Regular cardiac myocyte (primary cell): ENCODE data around the gene TSACC. TPM values are rescaled to one million over a fixed set of nuclear protein-coding genes. Genes with fewer than 3 reads are reported as not detected.

Experiments
- total RNA-seq: library from RNA; depleted of rRNA; stranded (reverse); fragments of >200 nt; gene quantifications from 2 replicates; pipeline ENCODE4 v1.2.3, GENCODE V29; 2014

TSACC gene
- 0.28 TPM in 1 of 2 replicates, not detected in the other for total RNA-seq

DNA sequence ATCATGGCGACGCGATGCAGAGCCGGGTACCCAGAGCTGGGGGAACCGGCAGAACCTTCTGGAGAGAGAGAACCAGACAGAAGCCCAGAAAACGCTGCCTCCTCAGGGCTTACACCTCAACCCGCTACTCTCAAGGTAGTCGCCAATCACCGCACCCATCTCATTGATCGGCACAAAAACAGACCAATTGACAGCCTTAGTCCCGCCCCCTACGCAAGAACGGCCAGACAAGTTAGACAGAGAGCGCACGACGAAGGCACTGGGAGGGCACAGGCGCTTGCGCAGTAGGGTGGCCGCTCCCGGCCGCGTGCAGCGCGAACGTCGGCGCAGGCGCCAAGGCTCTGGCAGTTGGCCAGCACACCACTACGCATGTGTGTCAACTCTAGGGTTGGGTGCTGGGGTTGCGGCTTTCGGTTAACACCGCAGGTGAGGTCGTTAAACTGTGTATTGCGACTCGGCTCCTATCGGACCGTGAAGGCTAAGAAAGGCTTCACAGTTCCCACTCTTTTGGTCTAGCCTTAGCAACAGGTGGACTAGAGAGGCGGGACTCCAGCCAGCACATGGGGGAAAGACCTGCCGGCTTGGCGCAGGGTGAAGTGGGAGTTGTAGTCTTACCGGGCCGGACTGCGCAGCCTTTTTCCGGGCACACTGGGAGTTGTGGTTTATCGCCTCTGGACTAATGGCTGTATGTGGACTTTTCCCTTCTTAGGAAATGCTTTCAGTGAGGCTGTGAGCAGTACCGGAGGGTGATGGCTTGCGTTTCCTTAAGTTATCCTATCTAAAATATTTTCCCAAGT lies at the start of gene TSACC, which contains the start of gene CCT3:
Gene TSACC (plus strand): TSS at position 347 of the 797 bp plus-strand sequence. CDS start 1,232 bp downstream, outside the sequence.
Gene CCT3 (minus strand): TSS at position 113 of the 797 bp plus-strand sequence. CDS start 108 bp downstream, at position 5.

DNA sequence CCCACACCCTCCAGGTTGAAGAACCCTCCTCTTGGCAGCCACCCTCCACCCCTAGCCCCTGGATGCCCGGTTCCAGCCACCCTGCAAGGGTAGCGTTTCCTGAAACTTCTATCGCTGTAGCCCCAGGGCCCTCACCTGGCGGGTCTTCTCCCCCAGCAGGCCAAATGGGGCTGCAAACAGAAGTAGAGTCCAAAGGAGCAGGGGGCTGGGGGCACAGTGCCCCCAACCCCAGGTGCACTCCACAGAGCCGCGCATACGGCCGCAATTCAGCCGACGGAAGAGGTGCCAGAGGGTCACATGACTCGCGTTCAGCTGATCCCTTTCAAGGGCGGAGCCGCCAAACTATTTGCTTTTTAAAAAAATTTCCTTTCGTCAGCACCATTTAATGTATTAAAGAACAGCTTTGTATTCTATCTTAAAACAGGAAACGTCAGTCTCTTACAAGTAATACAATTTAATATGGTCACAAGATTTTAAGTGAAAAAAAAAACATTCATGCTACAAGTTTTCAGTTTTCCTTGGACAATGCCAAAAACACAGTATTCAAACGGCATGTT lies 42.9 kb upstream of the TSACC start, which contains the start of gene GLMP:
Gene GLMP (minus strand): TSS at position 289 of the 557 bp plus-strand sequence. CDS start 34 bp downstream, at position 255.

DNA sequence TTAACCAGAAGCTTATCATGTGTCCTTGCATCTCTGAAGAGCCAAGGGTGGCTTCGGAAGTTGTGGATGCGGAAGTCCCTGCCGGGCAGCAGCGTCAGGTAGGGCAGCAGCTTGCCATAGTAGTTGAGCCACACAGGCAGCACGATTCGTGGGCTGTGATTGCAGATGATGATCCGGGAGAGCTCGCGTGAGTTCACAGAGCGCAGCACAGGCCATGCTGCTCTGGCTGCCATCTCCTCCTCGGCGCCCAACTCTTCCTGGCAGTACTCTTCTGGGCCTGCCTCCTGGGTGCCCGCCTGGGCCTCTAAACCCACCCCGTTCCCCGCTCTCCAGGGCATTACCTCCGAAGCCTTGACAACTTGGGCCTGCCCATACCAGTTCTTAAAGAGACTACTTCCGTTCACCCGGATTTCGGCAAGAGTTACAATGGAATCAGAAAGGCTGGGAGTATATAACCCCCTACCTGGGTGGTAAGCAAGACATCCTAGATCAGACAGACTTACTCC lies 39.4 kb upstream of the TSACC start, which contains the start of gene VHLL:
Gene VHLL (minus strand): TSS at position 456 of the 506 bp plus-strand sequence. CDS start 118 bp downstream, at position 338.

DNA sequence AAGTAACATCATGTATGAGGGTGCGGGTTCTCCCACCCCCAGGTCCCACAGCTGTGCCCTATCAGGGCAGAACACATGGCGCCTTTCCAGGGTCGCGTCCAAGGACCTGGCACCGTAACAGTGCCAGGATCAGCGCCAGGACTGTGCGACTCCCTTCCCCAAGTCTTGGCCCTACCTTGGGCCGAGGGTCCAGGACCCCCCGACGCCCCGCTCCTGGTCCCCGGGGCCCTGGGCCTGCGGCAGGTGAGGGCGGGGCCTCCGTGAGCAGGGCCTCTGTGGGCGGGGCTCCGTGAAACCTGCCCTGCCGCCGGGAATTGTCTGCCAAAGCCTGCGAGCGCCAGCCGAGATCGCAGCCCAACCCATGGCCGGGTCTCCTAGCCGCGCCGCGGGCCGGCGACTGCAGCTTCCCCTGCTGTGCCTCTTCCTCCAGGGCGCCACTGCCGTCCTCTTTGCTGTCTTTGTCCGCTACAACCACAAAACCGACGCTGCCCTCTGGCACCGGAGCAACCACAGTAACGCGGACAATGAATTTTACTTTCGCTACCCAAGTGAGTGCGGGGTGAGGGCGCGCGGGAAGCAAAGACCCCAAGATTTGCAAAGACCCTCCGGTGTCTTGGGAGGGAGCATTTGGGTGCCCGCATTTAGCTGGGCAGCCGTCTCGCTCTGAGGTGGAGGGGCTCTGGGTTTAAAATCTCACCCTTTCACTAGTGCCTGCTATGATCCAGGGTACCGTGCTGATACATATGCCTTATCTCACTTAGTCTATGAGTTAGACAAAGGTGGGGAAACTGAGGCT lies 30.8 kb downstream of the TSACC start, which contains the start of gene RHBG:
Gene RHBG (plus strand): TSS at position 323 of the 796 bp plus-strand sequence. CDS start 39 bp downstream, at position 362.

Other genes with a start within 250 kb of the TSACC start
- 515 and 1,414 TPM in 2 replicates for gene LMNA, start 223.8 kb upstream of the TSACC start, total RNA-seq
- 0.19 and 1.7 TPM in 2 replicates for gene SEMA4A, start 184.9 kb upstream of the TSACC start, total RNA-seq
- gene SLC25A44, start 144.4 kb upstream of the TSACC start, total RNA-seq, result 4.8 and 10.5 TPM in 2 replicates
- 17.8 and 35.7 TPM in 2 replicates for gene PMF1, start 125.5 kb upstream of the TSACC start, total RNA-seq
- under 0.01 and 0.85 TPM in 2 replicates for gene BGLAP, start 96.3 kb upstream of the TSACC start, total RNA-seq
- gene PAQR6, start 90.5 kb upstream of the TSACC start, total RNA-seq, result 0.19 and 0.28 TPM in 2 replicates
- 47.6 and 48.1 TPM in 2 replicates for gene SMG5, start 55.7 kb upstream of the TSACC start, total RNA-seq
- gene TMEM79, start 54.2 kb upstream of the TSACC start, total RNA-seq, result 1.3 and 1.4 TPM in 2 replicates
- gene GLMP, start 42.8 kb upstream of the TSACC start, total RNA-seq, result 30.3 and 79.2 TPM in 2 replicates
- gene VHLL, start 39.2 kb upstream of the TSACC start, total RNA-seq, result 0.96 TPM in 1 of 2 replicates, not detected in the other
- 510 and 886 TPM in 2 replicates for gene CCT3, start 234 bp upstream of the TSACC start, total RNA-seq
- not detected in 2 replicates for gene RHBG, start 30.7 kb downstream of the TSACC start, total RNA-seq
- gene MEF2D, start 162.2 kb downstream of the TSACC start, total RNA-seq, result 3.1 and 4.5 TPM in 2 replicates
- gene IQGAP3, start 234.0 kb downstream of the TSACC start, total RNA-seq, result 2.8 and 31.2 TPM in 2 replicates
- not detected in 2 replicates for gene TTC24, start 241.2 kb downstream of the TSACC start, total RNA-seq